Loucy (cell line): Measurements from ENCODE around the gene PLCG2.

ENCODE experiments used
- H2AFZ ChIP-seq: fragments of 200-600 bp; sonication (generic); 2 replicates; pipeline ENCODE4 v1.6.0; 2016; ENCODE audit warnings: antibody characterized with exemption, mild to moderate bottlenecking, low read length, moderate library complexity
- H3F3A ChIP-seq: fragments of 200-600 bp; 2 replicates; pipeline ENCODE4 v1.6.0; 2016; ENCODE audit warnings: antibody characterized with exemption, low read depth, mild to moderate bottlenecking
- H3K27me3 ChIP-seq: fragments of 200-600 bp; sonication (generic); 2 replicates; pipeline ENCODE4 v1.6.1; 2014; ENCODE audit warnings: low read length, mild to moderate bottlenecking; ENCODE audit not compliant: insufficient read depth, poor library complexity, severe bottlenecking
- H3K36me3 ChIP-seq: fragments of 200-600 bp; sonication (generic); 2 replicates; pipeline ENCODE4 v1.6.1; 2016; ENCODE audit warnings: low read length; ENCODE audit not compliant: insufficient read depth
- H3K4me1 ChIP-seq: fragments of 200-600 bp; sonication (generic); 2 replicates; pipeline ENCODE4 v1.5.1; 2014; ENCODE audit warnings: low read length, mild to moderate bottlenecking; ENCODE audit not compliant: insufficient read depth, poor library complexity, severe bottlenecking
- H3K4me2 ChIP-seq: fragments of 200-600 bp; sonication (generic); 2 replicates; pipeline ENCODE4 v1.6.0; 2014; ENCODE audit warnings: antibody characterized with exemption, low read length, low read depth, mild to moderate bottlenecking; ENCODE audit not compliant: poor library complexity, severe bottlenecking
- H3K4me3 ChIP-seq: fragments of 200-600 bp; sonication (generic); 2 replicates; pipeline ENCODE4 v1.5.1; 2014; ENCODE audit warnings: low read length, mild to moderate bottlenecking, mixed read lengths; ENCODE audit not compliant: poor library complexity, severe bottlenecking
- H3K79me2 ChIP-seq: fragments of 200-600 bp; sonication (generic); 2 replicates; pipeline ENCODE4 v1.6.1; 2014; ENCODE audit warnings: low read length; ENCODE audit not compliant: insufficient read depth
- H3K9ac ChIP-seq: fragments of 200-600 bp; sonication (generic); 2 replicates; pipeline ENCODE4 v1.6.0; 2014; ENCODE audit warnings: mild to moderate bottlenecking, low read depth, low read length, moderate library complexity; ENCODE audit not compliant: poor library complexity, severe bottlenecking
- H3K9me2 ChIP-seq: fragments of 200-600 bp; sonication (generic); replicated peaks from 2 replicates; pipeline ENCODE4 v1.6.1; 2016; ENCODE audit warnings: low read depth, low read length, mixed read lengths
- H3K9me3 ChIP-seq: fragments of 200-600 bp; sonication (generic); 2 replicates; pipeline ENCODE4 v1.6.1; 2014; ENCODE audit warnings: mild to moderate bottlenecking, antibody characterized with exemption, low read length, low read depth; ENCODE audit not compliant: insufficient read depth
- H4K20me1 ChIP-seq: fragments of 200-600 bp; sonication (generic); 2 replicates; pipeline ENCODE4 v1.6.0; 2014; ENCODE audit warnings: antibody characterized with exemption, low read length, mild to moderate bottlenecking; ENCODE audit not compliant: insufficient read depth, poor library complexity, severe bottlenecking
- EZH2phosphoT487 ChIP-seq: fragments of 200-600 bp; IDR thresholded peaks from 2 replicates; pipeline ENCODE4 v1.6.1; 2018; ENCODE audit warnings: antibody characterized with exemption, mild to moderate bottlenecking, moderate library complexity, borderline replicate concordance
- TF ChIP-seq, protein P1 (sequence below): fragments of 200-600 bp; sonication (generic); conservative IDR thresholded peaks from 2 replicates; pipeline ENCODE4 v1.5.1; 2014; ENCODE audit warnings: mild to moderate bottlenecking, antibody characterized with exemption, low read length

Gene PLCG2

DNA sequence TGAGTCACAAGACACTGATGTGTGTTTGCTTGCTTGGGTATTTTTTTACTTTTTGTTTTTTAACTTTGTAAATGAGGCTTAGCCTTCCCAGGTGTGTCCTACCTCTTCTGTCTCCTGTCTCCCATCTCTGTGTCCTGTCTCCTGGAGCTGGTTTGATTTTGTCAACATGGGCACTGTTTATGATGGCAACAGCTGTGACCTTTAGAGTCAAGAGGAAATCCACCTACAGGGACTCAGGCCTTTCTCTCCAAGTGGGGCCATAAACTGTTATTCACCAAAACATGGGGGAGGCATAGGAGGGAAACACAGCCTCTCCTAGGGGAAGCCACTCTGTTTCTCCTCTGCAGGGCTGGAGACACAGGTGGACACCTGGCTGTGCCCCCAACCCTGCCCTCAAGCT, 13.1 kb upstream of the PLCG2 start:
- Histone ChIP-seq H2AFZ (no peak overlapping the region), H3K4me3 (no peak overlapping the region), H3F3A (no peaks in the 10 kb centered on the region), H3K27me3 (no peaks in the 10 kb centered on the region), H3K36me3 (no peaks in the 10 kb centered on the region), H3K4me1 (no peaks in the 10 kb centered on the region), H3K79me2 (no peaks in the 10 kb centered on the region), H3K9me2 (no peaks in the 10 kb centered on the region), H3K4me2 (no peak overlapping the region), H3K9ac (no peak overlapping the region), H4K20me1 (no peaks in the 10 kb centered on the region), H3K9me3 (no peaks in the 10 kb centered on the region)
- TF ChIP-seq, protein P1, sequence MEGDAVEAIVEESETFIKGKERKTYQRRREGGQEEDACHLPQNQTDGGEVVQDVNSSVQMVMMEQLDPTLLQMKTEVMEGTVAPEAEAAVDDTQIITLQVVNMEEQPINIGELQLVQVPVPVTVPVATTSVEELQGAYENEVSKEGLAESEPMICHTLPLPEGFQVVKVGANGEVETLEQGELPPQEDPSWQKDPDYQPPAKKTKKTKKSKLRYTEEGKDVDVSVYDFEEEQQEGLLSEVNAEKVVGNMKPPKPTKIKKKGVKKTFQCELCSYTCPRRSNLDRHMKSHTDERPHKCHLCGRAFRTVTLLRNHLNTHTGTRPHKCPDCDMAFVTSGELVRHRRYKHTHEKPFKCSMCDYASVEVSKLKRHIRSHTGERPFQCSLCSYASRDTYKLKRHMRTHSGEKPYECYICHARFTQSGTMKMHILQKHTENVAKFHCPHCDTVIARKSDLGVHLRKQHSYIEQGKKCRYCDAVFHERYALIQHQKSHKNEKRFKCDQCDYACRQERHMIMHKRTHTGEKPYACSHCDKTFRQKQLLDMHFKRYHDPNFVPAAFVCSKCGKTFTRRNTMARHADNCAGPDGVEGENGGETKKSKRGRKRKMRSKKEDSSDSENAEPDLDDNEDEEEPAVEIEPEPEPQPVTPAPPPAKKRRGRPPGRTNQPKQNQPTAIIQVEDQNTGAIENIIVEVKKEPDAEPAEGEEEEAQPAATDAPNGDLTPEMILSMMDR: no peak
- TF ChIP-seq EZH2phosphoT487: no peak

DNA sequence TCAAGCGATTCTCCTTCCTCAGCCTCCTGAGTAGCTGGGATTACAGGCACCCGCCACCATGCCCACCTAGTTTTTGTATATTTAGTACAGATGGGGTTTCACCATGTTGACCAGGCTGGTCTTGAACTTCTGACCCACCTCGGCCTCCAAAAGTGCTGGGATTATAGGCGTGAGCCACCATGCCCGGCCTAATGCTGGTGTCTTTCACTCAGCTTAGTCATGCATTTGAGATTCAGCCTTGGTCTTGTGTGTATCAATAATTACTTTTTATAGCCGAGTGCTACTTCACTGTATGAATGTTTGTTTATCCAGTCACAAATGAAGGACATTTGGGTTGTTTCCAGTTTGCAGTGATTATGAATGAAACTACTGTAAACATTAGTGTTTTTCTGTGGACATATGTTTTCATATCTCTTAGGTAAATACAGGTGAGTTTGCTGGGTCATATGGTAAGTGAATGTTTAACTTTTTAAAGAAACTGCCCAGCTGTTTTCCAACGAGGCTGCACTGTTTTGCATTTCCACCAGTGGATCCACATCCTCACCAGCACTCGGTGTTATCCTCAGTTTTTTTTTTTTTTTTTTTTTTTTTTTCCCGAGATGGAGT, 11.0 kb upstream of the PLCG2 start:
- no peaks in the 10 kb centered on the region for H3K27me3 ChIP-seq
- H3K9me3 ChIP-seq: no peaks in the 10 kb centered on the region
- TF ChIP-seq, protein P1: no peak
- no peak for TF ChIP-seq EZH2phosphoT487
- no peak overlapping the region for H3K4me3 ChIP-seq
- no peaks in the 10 kb centered on the region for H4K20me1 ChIP-seq
- no peaks in the 10 kb centered on the region for H3F3A ChIP-seq
- no peaks in the 10 kb centered on the region for H3K4me1 ChIP-seq
- H3K4me2 ChIP-seq: no peak overlapping the region
- no peaks in the 10 kb centered on the region for H3K79me2 ChIP-seq
- no peaks in the 10 kb centered on the region for H3K9me2 ChIP-seq
- H3K9ac ChIP-seq: no peak overlapping the region
- H2AFZ ChIP-seq: no peak overlapping the region
- no peaks in the 10 kb centered on the region for H3K36me3 ChIP-seq

DNA sequence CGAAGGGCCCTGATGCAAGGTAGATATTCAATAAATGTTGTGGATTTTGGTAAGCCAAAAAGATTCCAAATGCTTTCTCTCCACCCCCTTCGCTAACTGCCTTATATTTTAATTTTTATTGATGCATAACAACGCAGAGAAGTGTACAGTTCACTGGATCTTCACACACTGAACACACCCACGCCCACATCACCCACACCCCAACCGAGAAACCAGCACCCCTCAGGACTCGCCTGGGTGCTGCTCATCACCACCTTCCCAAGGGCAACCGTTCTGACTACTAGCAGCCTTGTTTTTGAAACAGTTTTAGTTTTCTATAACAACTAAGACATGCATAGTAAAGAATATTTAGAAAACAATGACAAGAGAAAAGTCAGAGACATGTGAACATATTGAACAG, 9.1 kb upstream of the PLCG2 start:
- H2AFZ ChIP-seq: no peak overlapping the region
- no peaks in the 10 kb centered on the region for H3K27me3 ChIP-seq
- H3K9ac ChIP-seq: no peak overlapping the region
- no peaks in the 10 kb centered on the region for H3K79me2 ChIP-seq
- H3K4me3 ChIP-seq: no peak overlapping the region
- no peaks in the 10 kb centered on the region for H4K20me1 ChIP-seq
- peaks cover 7% of the 10 kb centered on the region for H3K4me1 ChIP-seq
- no peaks in the 10 kb centered on the region for H3F3A ChIP-seq
- no peaks in the 10 kb centered on the region for H3K36me3 ChIP-seq
- TF ChIP-seq, protein P1: no peak
- no peak for TF ChIP-seq EZH2phosphoT487
- H3K9me2 ChIP-seq: no peaks in the 10 kb centered on the region
- no peaks in the 10 kb centered on the region for H3K9me3 ChIP-seq
- no peak overlapping the region for H3K4me2 ChIP-seq
